Endothelial cell of umbilical vein (primary cell): ENCODE measurements around the gene MMD.

Experiments used
- CTCF ChIP-seq, 2 donors: IDR thresholded peaks; 1 replicate in 1 of 2; 2 replicates in 1 of 2; pipeline ENCODE4 v1.5.1; 2011; ENCODE audit warnings: low read length in 2 of 2, mild to moderate bottlenecking in 2 of 2, moderate library complexity in 2 of 2, control low read depth in 1 of 2, inconsistent platforms in 1 of 2, low read depth in 1 of 2; ENCODE audit not compliant: insufficient read depth in 1 of 2; ENCODE audit errors: extremely low read depth in 1 of 2
- EZH2 ChIP-seq: IDR thresholded peaks from 2 replicates; pipeline ENCODE4 v1.6.1; 2012; ENCODE audit warnings: borderline replicate concordance, low read depth, mild to moderate bottlenecking, moderate library complexity, low read length, inconsistent platforms; ENCODE audit not compliant: severe bottlenecking
- FOS ChIP-seq: IDR thresholded peaks from 2 replicates; pipeline ENCODE4 v1.6.1; 2011; ENCODE audit warnings: mild to moderate bottlenecking, low read length, moderate library complexity, borderline replicate concordance; ENCODE audit not compliant: insufficient read depth
- GATA2 ChIP-seq: IDR thresholded peaks from 2 replicates; pipeline ENCODE4 v1.7.0; 2011; ENCODE audit warnings: low read depth, mild to moderate bottlenecking, moderate library complexity, mixed read lengths, low read length; ENCODE audit not compliant: insufficient read length, insufficient read depth
- JUN ChIP-seq: IDR thresholded peaks from 2 replicates; pipeline ENCODE4 v1.6.1; 2011; ENCODE audit warnings: borderline replicate concordance, low read depth; ENCODE audit not compliant: insufficient read length, insufficient read depth
- MAX ChIP-seq: IDR thresholded peaks from 2 replicates; pipeline ENCODE4 v1.6.1; 2011; ENCODE audit not compliant: insufficient read depth, insufficient read length
- MYC ChIP-seq: IDR thresholded peaks from one replicate; pipeline ENCODE4 v1.6.1; 2011; ENCODE audit warnings: mild to moderate bottlenecking, low read depth, low read length
- POLR2A ChIP-seq: IDR thresholded peaks from 2 replicates; pipeline ENCODE4 v1.6.1; 2012; ENCODE audit warnings: low read depth, mild to moderate bottlenecking, control low read depth, low read length
- POLR2AphosphoS5 ChIP-seq: IDR thresholded peaks from 2 replicates; pipeline ENCODE4 v1.6.1; 2012; ENCODE audit warnings: low read depth, mild to moderate bottlenecking, control low read depth, low read length, moderate library complexity; ENCODE audit not compliant: insufficient read depth

DNA sequence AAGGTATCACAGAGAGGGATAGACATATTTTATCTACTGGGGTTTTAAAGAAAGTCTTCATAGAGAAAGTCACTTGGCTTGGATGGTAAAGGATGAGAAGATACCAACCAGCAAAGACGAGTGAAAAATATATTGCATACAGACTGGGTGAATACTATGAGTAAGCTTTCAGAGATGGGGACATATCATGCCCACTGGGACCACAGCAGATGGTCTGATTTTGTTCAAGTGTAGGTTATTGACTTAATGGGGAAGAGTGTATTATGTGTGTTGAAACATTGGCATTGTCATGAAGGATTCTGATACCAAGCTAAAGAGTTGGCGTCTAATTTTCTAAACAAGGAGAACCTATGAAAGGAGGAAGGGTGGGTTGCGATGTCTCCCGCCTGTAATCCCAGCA is 13.8 kb upstream of the MMD start:
- TF ChIP-seq EZH2 (no peak), CTCF (IDR thresholded peaks at IDR 0.05; ENCODE audit: extremely low read depth in 1 of 2, insufficient read depth in 1 of 2, low read depth in 1 of 2, low read length in 2 of 2) (no peak), POLR2A (no peak), POLR2AphosphoS5 (no peak), FOS (no peak), JUN (no peak), MAX (no peak), MYC (no peak), GATA2 (no peak)
